GM21381 (cell line): ENCODE results near the gene KCTD16.

Experiments used
- ATAC-seq: cut with Tn5 transposase; IDR thresholded peaks from one replicate; pipeline ENCODE4 v1.9.1; 2021; ENCODE audit warnings: mild to moderate bottlenecking, moderate library complexity; ENCODE audit not compliant: unreplicated experiment

KCTD16 gene

GRCh38 chr5:144162686-144163085, 8.0 kb upstream of the KCTD16 start:
- no peak for ATAC-seq

- ATAC-seq, result no peak
Observed at GRCh38 chr5:144166696-144167095, 4.0 kb upstream of the KCTD16 start.

- no peak for ATAC-seq
Observed at GRCh38 chr5:144167998-144168397, 2.7 kb upstream of the KCTD16 start.

GRCh38 chr5:144169904-144170275, 783 bp upstream of the KCTD16 start:
- ATAC-seq, result no peak

GRCh38 chr5:144173766-144174165, 3.1 kb downstream of the KCTD16 start:
- no peak for ATAC-seq

GRCh38 chr5:144177548-144177947, 6.9 kb downstream of the KCTD16 start:
- ATAC-seq, result no peak

GRCh38 chr5:144179226-144179625, 8.6 kb downstream of the KCTD16 start:
- ATAC-seq, result no peak

GRCh38 chr5:144183254-144183889, 12.7 kb downstream of the KCTD16 start:
- no peak for ATAC-seq

GRCh38 chr5:144187699-144188294, 17.1 kb downstream of the KCTD16 start:
- ATAC-seq, result peak; percentile 70

- peak; percentile 39 for ATAC-seq
Observed at GRCh38 chr5:144189800-144190429, 19.2 kb downstream of the KCTD16 start.

GRCh38 chr5:144191531-144191930, 20.9 kb downstream of the KCTD16 start:
- no peak for ATAC-seq

GRCh38 chr5:144191998-144192397, 21.3 kb downstream of the KCTD16 start:
- ATAC-seq, result peak; percentile 84

GRCh38 chr5:144192661-144193060, 22.0 kb downstream of the KCTD16 start:
- ATAC-seq, result no peak

GRCh38 chr5:144194144-144194543, 23.5 kb downstream of the KCTD16 start:
- ATAC-seq, result no peak

GRCh38 chr5:144195448-144195847, 24.8 kb downstream of the KCTD16 start:
- ATAC-seq, result no peak

GRCh38 chr5:144196612-144197011, 25.9 kb downstream of the KCTD16 start:
- ATAC-seq, result no peak

GRCh38 chr5:144198386-144198785, 27.7 kb downstream of the KCTD16 start:
- ATAC-seq, result no peak

GRCh38 chr5:144201588-144201987, 30.9 kb downstream of the KCTD16 start:
- no peak for ATAC-seq

- no peak for ATAC-seq
Observed at GRCh38 chr5:144202072-144202471, 31.4 kb downstream of the KCTD16 start.

- no peak for ATAC-seq
Observed at GRCh38 chr5:144202726-144203125, 32.1 kb downstream of the KCTD16 start.

- peak; percentile 71 for ATAC-seq
Observed at GRCh38 chr5:144203750-144204596, 33.3 kb downstream of the KCTD16 start.
